Measurements from ENCODE around the gene ZP1.
"Not testable (repeated sequence)": the region's sequence is repeated elsewhere in the genome, so short reads cannot be mapped to it uniquely, and the experiment has no call there.

The ZP1 gene, protein sequence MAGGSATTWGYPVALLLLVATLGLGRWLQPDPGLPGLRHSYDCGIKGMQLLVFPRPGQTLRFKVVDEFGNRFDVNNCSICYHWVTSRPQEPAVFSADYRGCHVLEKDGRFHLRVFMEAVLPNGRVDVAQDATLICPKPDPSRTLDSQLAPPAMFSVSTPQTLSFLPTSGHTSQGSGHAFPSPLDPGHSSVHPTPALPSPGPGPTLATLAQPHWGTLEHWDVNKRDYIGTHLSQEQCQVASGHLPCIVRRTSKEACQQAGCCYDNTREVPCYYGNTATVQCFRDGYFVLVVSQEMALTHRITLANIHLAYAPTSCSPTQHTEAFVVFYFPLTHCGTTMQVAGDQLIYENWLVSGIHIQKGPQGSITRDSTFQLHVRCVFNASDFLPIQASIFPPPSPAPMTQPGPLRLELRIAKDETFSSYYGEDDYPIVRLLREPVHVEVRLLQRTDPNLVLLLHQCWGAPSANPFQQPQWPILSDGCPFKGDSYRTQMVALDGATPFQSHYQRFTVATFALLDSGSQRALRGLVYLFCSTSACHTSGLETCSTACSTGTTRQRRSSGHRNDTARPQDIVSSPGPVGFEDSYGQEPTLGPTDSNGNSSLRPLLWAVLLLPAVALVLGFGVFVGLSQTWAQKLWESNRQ

DNA sequence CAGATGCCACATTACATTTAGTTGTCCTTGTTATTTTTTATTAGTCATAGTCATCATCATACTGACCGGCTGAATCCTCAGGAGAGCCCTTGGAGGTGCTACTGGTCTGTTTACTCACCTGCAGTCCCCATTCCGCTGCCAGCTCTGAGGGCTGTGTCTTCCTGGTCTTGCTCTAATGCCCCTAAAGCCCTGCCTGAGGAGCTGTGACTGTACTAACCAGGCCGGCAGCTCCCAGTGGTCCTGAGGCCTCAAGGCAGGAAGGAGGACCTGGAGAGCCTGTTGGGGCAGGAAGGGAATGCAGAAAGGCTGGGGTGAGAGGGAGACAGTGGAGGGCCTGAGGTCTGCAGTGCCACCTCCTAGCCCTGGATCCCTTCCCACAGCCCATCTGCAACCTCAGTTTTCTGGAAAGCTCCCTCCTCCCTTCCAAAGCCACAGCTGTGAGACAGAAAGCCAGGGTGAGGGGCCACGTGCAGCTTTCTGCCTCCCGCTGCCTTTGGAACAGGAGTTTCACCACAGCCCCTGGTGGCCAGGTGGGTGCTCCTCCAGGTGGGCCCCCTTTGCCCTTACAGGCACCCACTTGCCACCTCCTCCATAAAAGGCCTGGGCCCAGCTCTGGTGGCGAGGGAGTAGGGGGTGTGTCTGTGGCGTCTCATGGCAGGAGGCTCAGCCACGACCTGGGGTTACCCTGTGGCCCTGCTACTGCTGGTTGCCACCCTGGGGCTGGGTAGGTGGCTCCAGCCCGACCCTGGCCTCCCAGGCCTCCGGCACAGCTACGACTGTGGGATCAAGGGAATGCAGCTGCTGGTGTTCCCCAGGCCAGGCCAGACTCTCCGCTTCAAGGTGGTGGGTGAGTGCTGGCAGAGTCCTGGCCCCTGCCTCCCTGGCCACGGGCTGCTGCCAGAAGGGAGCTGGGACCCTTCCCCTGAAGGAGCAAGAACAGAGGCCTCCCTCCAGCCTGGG is at the start of gene ZP1:
TSS of gene ZP1 (plus strand) at position 632 of the 960 bp plus-strand sequence. CDS start at position 652, 20 bp downstream.
- no peak for DNase-seq (ENCODE audit: low read depth)

DNA sequence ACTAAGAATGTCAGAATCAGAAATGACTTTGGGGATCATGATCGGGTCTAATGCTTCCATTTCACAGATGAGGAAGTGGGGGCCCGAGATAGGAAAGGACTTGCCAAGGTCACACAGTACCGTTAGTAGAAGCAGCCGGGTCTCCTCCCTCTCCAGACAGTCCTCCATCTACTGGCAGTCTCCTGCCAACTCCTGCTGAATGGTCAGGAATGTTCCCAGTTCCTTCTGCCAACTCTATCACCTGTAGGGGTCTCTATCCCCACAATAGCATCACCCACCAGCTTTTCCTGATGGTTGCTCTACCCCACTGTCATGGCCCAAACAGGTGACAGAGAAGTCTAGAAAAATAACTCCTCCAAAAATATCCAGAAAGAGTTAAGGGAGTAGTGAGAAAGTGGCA is 49.3 kb upstream of the ZP1 start:
- no peak for DNase-seq (ENCODE audit: low read depth)

DNA sequence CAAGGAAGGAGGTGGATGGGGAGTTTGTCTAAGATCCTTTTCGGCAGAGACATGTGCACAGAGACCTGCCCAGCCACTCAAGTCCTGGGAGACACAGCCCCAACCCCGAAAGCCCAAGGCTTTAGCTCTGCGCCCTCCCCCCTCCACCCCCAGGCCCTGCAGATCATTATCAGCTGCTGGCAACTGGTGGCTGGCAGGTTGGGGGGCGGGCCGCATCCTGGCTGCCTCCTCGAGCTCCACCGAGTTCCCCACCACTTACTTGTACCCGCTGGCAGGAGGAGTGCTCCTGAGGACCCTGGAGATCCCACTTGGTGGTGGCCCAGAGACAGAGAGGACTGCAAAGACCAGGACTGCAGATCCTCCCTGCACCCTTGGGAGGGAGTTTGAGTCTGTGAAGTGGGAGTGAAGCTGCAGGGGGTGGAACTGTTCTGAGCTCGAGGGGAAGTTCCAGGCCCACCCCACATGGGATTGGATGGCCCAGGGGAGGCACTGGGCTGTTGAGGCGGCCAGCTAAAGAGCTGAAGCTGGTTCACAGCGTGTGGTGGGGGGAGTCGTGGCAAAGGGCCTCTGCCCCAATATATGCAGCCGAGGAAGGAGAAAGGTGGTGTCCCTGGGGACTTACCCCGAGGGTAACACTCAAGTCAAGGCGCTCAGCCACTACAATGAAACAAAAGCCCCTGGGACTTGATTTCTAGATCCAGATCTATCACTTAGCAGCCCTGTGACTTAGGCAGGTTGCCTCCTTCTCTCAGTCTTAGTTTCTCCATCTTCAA is 45.3 kb upstream of the ZP1 start:
- DNase-seq (ENCODE audit: low read depth) = no peak

DNA sequence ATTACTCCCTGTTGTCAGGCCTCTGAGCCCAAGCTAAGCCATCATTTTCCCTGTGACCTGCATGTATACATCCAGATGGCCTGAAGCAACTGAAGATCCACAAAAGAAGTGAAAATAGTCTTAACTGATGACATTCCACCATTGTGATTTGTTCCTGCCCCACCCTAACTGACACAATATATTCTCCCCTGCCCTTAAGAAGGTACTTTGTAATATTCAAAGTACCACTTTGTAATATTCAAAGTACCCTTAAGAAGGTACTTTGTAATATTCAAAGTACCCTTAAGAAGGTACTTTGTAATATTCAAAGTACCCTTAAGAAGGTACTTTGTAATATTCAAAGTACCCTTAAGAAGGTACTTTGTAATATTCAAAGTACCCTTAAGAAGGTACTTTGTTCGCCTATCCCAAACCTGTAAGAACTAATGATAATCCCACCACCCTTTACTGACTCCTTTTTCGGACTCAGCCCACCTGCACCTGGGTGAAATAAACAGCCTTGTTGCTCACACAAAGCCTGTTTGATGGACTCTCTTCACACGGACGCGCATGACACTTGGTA is 43.5 kb upstream of the ZP1 start:
- not testable (repeated sequence) for DNase-seq (ENCODE audit: low read depth)

DNA sequence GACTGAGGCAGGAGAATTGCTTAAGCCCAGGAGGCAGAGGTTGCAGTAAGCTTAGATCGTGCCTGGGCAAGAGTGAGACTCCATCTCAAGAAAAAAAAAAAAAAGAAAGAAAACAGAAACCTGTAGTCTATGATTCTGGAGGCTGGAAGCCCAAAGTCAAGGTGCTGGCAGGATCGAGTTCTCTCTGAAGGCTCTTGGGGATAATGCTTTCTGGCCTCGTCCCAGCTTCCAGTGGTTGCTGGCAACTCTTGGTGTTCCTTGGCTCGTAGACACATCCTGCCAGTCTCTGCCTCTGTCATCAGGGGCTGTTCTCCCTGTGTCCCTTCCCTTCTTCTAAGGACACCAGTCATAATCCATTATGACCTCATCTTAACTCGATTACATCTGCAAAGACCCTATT is 42.2 kb upstream of the ZP1 start:
- no peak for DNase-seq (ENCODE audit: low read depth)

DNA sequence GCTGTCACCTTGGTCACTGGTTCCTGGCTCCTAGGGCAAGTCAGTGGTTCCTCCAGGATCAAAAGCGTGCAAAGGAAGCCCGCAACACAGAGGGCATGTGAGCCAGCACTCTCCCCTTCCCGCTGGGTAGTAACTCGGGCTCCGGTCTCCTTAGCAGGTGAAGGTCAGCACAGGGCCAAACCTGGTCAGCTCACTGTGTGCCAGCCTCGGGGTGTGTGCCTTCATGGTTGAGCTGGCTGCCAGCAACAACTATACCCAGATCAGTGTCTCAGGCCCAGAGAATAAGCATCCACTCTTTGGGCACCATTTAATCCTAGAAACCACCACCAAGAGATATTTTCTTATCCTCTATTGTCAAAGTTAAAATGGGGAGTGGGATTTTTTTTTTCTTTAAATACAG is 41.6 kb upstream of the ZP1 start:
- DNase-seq (ENCODE audit: low read depth) = no peak

DNA sequence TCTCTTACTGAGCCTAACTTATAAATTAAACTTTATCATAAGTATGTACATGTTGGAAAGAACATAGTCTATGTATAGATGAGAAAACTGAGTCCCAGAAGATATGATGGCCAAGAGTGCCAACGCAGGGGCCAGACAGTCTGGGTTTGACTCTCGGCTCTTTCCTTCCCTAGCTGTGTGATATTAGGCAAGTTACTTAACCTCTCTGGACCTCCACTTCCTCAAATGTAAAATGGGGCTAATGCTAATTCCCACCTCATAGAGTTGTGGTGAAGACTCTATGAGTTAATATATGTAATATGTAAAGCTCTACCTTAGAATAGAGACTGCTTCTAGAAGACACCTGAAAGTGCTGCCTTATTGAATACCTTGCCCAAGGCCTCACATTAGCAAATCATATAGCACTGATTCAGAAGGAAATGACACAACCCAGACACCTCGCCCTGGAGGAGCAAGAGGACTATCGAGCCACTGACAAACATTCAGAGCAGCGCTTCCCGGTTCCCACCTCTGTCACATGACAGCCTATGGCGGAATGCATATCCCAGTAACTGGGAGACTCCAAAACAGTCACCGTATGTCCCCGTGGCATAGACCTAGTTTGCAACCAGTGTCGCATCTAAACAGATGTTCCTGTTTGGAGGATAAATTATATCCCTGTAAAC is 36.7 kb upstream of the ZP1 start:
- DNase-seq (ENCODE audit: low read depth) = no peak

DNA sequence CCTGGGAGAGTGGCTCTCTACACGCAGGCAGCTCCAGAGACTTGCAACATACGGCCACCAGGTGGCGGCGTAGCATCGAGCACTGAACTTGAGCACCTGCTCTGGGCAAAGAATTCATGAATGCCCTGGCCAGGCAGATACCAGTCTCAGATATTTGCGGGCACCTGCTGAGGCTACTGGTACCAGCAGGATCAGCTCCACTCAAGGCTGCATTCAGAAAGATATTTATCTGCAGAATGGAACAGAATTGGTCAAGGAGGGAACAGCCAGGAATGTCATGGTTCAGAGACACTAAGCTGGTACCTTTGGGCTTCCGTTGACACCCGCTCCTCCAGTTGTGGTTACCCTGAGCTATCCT is 36.2 kb upstream of the ZP1 start:
- peak; percentile 44 for DNase-seq (ENCODE audit: low read depth)

DNA sequence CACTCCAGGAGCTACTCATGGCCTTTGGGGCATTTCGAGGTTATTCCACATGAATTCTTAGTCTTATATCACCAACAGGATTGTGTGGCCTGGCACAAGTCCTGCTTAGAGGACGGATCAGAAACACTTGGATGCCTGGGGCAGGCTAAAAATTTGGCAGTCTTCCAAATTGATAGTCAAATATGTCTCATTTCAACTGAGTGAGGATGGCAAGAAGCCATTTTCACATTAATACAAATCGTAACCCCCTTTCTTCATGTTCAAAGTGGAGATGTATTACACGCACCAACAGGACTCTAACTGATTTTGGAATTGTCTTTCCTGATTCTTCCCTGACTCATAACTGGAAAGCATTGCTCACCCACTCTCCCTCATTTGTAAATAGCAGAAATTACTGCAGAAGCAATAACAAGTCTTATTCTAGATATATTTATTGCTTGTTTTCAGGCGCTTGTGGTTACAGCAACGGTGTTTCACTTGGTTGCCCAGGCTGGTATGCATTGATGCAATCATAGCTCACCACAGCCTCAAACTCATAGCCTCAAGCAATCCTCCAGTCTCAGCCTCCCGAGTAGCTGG is 35.8 kb upstream of the ZP1 start:
- DNase-seq (ENCODE audit: low read depth) = peak; percentile 29

DNA sequence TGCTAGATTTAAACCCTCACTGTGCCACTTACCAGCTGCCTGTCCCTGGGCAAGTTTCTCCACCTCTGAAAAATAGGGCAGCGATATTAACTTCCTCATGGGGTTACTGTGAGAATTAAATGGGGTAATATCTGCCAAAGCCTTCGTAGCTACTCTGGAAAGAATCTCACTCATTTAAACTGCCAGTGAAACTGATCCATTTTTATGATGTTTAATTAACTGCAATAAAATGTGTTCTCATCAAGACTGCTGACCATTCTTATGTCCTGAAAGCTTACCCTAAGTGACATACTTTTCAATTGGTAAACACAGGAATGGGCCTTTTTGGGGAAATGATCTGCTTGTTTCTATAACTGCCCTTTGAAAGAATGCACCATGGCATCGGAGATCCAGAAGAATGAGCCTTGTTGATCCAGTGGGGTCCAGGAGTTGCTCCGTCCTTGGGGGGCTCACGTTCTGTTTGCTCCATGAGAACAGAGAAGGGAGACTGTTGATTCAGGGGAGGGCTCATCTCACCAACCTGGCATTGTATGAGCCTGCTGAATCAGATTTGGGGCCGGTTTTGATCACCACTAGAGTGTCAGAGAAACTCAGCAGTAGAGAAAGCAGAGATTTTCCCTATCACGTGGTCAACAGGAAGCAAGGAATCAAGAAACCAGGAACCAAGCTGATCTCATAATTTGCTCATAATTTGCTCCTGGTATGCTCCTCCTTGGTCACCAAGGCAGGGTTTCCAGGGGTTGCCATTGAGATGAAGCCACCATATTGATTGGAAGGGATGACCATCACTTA is 32.4 kb upstream of the ZP1 start:
- no peak for DNase-seq (ENCODE audit: low read depth)

DNA sequence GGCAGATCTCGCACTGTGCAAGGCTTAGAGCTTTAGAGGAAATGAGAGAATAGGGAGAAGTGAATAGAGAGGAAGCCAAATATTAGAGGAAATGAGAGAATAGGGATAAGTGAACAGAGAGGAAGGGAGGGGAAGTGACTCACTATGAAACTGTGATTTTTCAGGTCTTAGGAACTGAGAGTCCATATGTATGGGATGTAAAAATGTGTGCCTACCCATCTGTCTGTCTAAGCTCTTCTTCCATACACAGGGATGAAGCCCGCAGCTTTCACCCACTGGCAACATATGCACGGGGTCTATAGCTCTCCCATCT is 31.9 kb upstream of the ZP1 start:
- peak; percentile 37 for DNase-seq (ENCODE audit: low read depth)

DNA sequence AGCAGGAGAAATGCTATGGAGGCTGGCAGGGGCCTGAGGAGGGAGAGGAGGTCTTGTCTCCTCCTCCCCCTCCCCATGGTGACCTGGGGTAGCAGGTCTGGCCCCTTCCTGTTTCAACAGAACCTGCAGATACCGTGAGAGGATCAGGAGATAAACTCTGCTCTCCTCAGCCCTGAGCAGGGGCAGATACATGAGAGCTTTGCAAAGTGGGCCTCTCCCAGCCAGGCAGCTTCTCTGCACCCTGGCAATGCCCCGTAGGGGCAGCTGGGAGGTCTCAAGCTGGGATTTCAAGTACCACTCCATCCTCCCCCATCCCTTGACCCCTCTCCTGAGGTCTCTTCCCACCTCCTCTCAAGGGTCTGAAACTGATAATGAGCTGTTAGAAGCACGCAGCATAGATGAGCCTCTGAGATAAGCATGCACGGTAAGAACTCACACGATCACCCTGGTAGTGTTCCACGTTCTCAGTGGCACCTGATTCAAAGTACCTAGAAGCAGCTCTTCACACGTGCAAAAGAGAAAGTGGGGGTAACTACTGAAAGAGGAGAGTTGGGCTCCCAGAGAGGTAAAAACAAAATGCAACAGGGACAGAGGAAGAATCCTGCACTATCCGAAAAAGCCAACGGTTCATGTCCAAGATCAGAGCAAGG is 30.4 kb upstream of the ZP1 start:
- no peak for DNase-seq (ENCODE audit: low read depth)

DNA sequence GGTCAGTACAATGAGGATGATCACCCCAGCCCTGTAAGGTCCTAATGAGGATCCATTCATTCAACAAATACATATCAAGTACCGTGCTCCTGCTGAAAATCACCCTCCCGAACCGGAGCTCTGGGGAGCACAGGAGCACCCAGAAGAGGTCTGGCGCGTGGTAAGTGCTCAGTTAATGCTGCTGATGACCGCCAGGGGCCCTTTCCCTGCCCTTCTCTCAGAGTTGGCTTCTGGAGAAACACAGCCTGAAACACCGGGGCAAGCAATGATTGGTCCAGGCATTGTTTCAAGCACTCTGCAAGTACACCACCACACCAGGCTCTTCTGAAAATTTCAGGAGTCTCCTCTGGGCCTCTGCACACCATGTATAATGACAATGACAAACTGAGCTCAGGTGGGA is 29.2 kb upstream of the ZP1 start:
- DNase-seq (ENCODE audit: low read depth) = no peak

DNA sequence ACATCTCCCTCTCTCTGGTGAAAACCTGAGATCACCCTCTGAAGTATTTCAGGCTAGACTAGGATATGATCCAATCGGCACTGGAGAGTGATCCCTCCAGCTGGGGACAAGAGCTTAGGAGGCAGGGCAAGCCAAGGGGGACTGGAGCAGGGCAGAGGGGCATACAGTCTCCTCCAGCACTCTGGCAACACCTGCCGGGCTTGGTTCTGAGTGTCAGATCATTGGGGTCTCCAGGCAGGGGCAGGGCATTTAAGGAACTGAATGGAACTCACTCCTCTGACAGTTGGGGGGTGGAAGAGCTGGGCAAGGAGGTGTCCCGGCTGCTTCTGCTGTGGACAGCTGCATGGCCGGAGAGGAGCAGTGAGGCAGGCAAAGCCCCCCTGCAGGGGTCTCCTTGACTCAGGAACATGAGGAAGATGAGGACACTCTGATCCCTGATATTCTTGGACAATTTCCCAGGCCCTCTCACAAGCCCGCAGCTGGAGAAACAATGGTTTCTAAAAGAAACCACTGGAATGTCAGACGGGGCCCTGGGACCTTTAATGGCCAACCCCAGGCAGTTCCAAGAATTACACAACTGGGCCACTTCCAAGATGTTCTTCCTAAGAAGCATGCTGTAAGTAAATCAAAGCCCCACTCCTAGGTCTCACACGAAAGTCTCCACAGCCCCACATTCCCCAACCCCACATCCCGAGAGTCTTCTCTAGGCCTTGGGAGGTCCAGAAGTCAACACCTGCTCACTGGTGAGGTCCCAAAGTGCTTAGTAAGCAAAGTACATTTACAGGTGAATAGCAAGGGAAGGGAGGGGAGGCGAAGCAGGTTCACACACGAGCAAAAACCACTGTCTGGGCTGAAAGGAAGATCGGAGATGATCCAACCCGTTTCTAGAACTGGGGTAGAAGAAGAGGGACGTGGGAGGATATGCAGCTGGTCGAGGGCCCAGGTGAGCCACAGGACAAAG is 26.6 kb upstream of the ZP1 start:
- peak; percentile 61 for DNase-seq (ENCODE audit: low read depth)

DNA sequence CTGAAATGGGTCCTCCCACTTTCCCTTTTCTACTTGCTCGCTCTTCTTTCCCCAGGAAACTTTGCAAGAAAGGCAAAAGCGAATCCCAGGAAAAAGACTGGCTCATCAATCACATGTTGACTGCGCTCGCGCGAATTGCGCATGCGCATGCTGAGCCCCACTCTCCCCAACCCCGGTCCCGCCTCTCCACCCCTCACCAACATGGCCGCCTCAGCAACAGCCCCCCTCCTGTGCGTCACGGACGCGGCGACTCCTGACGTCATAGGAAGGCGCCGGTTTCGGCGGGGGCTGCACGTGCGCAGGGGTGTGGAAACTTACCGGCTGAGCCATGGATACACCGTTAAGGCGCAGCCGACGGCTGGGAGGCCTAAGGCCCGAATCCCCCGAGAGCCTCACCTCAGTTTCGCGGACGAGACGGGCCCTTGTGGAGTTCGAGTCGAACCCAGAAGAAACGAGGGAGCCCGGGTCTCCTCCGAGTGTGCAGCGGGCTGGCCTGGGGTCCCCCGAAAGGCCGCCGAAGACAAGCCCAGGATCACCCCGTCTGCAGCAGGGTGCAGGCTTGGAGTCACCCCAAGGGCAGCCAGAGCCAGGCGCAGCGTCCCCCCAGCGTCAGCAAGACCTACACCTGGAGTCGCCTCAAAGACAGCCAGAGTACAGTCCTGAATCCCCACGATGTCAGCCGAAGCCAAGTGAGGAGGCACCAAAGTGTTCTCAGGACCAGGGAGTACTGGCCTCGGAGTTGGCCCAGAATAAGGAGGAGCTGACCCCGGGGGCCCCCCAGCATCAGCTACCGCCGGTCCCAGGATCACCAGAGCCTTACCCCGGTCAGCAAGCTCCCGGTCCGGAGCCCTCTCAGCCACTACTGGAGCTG is 25.3 kb upstream of the ZP1 start, which contains the start of gene CCDC86:
TSS of gene CCDC86 (plus strand) at position 317 of the 871 bp plus-strand sequence. CDS start at position 329, 12 bp downstream.
- peak; percentile 84 for DNase-seq (ENCODE audit: low read depth)

DNA sequence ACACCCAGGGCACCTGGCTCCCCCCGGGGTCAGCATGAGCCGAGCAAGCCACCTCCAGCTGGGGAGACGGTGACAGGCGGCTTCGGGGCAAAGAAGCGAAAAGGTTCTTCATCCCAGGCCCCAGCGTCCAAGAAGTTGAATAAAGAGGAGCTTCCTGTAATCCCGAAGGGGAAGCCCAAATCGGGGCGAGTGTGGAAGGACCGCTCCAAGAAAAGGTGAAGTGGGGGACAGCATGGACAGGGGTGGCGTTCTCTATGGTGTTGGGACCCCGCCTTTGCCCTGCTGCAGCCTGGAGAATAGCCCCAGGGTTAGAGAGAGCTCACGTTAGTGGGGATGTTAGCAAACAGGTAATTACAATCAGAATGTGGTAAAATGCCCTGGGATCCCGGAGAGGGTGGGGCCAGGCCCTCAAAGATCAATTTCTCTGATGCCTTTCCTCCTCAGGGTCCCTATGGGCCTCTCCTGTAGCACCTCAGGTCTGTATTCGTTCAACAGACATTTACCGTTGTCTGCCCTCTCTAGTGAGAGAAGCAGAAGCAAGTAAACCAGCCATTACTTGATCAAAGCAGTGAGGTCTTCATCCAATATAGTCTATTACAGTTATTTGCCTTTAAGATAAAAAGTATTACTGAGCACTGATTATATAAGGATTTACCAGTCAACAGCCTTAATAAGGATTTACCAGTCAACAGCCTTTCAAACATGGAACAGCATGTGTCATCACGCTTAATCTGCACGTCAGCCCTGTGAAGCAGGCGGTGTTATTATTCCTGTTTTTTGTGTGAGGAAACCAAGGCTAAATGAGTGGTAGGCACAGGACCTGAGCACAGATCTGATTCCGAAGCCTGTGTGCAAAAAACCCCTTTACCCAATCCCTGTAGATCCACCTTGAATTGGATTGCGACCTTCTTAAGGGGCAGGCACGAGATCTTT is 24.4 kb upstream of the ZP1 start:
- no peak for DNase-seq (ENCODE audit: low read depth)
